Activated CD8-positive, alpha-beta memory T cell treated with anti-CD3 and anti-CD28 coated beads for 1 hour (primary cell): Measurements from ENCODE around the gene CASP10.
"Not testable (repeated sequence)": the region's sequence is repeated elsewhere in the genome, so short reads cannot be mapped to it uniquely, and the experiment has no call there.

Experiments
- DNase-seq, 2 donors: peaks; one replicate each; pipeline ENCODE4 v3.0.0-alpha.2; 2020; ENCODE audit warnings: low read depth in 1 of 2; ENCODE audit errors: extremely low read depth in 1 of 2

CASP10 gene

GRCh38 chr2:201154615-201155399, 28.1 kb upstream of the CASP10 start:
- no peak for DNase-seq

DNA sequence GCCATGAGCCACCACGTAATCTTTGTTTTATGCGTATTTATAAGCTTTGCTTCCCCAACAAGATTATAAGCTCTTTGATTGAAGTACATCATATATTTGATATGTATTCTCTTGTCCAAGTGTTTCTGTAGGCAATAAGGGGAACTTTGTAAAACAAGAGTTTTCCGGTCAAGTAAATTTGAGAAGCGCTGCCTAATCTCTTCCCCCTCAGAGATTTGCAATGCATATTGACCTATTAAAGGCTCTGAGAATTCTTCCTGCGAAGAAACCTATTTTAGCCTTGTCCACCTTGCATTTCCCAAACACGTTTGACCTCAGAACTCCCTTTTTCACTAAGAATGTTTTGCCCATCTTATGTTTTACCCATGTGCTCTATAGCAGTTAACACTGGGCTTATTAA, 26.9 kb upstream of the CASP10 start:
- no peak for DNase-seq

GRCh38 chr2:201156640-201157039, 26.3 kb upstream of the CASP10 start:
- DNase-seq, result no peak

GRCh38 chr2:201157694-201158093, 25.2 kb upstream of the CASP10 start:
- DNase-seq, result no peak

- DNase-seq, result peak in 1 of 2 donors; percentile 22
These were observed 24.6 kb upstream of the CASP10 start for GRCh38 chr2:201158111-201158929.

DNA sequence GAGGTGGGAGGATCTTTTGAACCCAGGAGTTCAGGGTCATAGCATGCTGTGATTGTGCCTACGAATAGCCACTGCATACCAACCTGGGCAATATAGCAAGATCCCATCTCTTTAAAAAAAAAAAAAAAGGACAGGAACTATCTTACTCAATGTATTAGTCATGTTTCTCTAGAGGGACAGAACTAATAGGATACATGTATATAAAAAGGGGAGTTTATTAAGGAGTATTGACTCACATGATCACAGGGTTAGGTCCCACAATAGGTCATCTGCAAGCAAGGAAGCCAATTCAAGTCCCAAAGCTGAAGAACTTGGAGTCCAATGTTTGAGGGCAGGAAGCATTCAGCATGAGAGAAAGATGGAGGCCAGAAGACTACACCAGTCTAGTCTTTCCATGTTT, 18.8 kb upstream of the CASP10 start:
- DNase-seq, result no peak

- no peak for DNase-seq
These were observed 15.4 kb upstream of the CASP10 start for GRCh38 chr2:201167546-201167945.

- not testable (repeated sequence) for DNase-seq
These were observed 14.4 kb upstream of the CASP10 start for GRCh38 chr2:201168496-201168895.

DNA sequence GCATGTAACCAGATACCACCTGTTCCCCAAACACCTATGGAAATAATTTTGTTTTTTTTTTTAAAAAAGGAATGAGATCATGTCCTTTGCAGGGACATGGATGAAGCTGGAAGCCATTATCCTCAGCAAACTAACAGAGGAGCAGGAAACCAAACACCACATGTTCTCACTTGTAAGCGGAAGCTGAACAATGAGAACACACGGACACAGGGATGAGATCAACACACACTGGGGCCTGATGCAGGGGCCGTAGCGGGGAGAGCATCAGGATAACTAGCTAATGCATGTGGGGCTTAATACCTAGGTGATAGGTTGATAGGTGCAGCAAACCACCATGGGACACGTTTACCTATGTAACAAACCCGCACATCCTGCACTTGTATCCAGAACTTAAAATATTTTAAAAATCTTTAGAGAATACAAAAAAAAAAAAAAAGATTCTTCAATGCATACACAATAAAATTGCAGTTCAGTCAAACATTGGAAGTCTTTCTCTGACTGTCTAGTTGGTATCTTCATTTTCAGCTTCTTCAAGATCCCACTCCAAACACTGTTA, 11.6 kb upstream of the CASP10 start:
- no peak for DNase-seq

GRCh38 chr2:201172279-201172678, 10.7 kb upstream of the CASP10 start:
- no peak for DNase-seq

GRCh38 chr2:201174687-201175086, 8.3 kb upstream of the CASP10 start:
- DNase-seq, result no peak

GRCh38 chr2:201176081-201176481, 6.9 kb upstream of the CASP10 start:
- no peak for DNase-seq

DNA sequence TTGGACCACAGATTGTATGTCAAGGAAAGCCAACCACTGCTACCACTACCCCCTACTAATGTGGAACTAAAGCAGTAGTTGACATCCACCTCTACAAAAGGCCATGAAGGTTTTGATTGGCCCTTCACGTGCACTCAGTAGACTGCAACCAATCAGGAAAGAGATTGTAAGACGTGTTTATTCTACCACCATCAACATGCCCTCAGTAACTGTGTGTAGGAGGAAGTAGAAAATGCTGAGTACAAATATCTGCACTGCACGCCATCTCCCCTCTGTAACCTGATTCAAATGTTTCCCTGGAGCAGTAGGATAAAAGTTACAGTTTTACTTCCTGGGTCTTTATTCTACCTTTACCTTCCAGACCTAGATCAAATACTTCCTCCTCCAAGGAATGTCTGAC, 2.9 kb upstream of the CASP10 start:
- no peak for DNase-seq

DNA sequence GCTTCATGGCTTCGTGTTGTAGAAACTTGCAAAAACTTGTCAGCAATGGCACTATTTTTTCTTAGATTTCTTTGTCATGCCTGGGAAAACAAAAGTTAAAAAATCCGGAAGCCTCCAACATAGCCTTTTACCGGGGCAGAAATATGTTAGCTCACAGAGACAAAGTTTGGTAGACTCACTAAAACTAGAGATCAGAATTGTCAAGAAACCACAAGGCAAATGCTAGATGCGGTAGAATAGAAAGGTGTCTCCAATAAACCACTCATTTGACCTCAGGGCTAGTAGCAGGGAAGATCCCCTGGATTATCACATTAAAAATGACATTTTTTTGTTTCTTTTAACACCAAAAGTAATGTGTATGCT, 405 bp downstream of the CASP10 start:
- no peak for DNase-seq

- DNase-seq, result not testable (repeated sequence)
These were observed 894 bp downstream of the CASP10 start for GRCh38 chr2:201183835-201184234.

GRCh38 chr2:201184248-201184647, 1.3 kb downstream of the CASP10 start:
- not testable (repeated sequence) for DNase-seq

DNA sequence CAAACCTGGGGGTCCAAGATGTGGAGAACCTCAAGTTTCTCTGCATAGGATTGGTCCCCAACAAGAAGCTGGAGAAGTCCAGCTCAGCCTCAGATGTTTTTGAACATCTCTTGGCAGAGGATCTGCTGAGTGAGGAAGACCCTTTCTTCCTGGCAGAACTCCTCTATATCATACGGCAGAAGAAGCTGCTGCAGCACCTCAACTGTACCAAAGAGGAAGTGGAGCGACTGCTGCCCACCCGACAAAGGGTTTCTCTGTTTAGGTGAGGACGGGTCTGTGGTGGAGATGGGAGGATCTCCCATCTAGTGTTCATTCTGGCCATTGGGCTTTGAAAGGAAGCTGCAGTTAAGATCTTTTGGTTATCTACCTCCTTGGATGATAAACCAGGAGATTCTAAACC, 2.9 kb downstream of the CASP10 start:
- no peak for DNase-seq

DNA sequence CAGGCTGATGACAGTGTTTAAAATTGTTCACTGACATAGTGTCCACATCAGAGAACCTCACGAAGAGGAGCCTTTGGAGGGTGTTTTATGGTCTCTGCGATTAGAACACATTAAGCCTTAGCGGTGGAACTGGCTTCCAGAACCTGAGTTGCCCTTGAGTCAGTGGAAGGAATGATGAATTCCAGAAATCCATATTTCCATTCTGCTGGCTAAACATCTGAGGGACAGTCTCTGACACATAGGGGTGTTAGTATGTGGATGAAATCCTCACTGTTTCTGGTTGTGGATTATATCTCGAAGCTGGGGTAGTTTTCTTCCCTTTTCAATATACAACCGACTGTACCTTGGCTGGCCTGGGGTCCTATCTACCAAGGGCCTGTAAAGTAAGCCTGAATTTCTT, 4.0 kb downstream of the CASP10 start:
- no peak for DNase-seq

DNA sequence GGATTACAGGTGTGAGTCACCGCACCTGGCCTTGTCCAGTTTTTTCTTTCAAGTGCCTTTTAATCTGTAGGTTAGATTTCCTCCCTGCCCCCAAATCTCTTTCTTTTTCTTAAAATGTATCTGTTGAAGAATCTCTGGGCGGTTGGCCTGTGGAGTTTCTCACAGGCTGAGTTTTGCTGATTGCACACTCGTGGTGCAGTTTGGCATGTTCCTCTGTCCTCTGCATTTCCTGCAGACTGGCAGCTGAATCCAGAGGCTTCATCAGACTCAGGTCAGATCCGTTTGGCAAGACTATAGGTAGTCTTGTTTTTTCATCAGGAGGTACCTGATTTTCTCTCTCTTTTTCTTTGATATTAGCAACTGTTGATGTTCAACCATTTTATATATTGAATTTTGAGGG, 5.5 kb downstream of the CASP10 start:
- no peak for DNase-seq

GRCh38 chr2:201191132-201191875, 8.4 kb downstream of the CASP10 start:
- no peak for DNase-seq

DNA sequence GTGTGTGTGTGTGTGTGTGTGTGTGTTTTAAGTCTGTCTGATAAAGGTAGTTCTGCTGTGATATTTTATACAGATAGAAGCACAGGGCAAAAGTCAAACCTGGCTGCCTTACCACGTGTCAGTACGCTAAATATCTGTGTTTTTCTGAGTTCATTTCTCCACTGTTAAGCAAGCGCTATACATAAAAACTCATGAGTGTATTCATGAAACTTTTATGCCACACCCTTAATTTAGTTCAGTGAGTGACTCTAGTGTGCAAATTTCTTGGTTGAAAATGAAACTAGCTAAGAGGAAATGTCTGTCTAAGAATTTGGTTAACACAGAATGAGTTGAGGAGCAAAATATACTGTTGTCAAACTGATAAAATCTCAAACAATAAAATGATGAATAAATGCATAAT, 11.2 kb downstream of the CASP10 start:
- DNase-seq, result no peak
